HCT116 (cell line): ENCODE results near the gene RHCG. TPM values are rescaled to one million over a fixed set of nuclear protein-coding genes. Genes with fewer than 3 reads are reported as not detected.

Experiments
- ATAC-seq: fragments of 200-7000 bp; cut with Tn5 transposase; 2 replicates; pipeline ENCODE4 v1.9.1; 2020; ENCODE audit warnings: mild to moderate bottlenecking, moderate library complexity
- BruUV-seq: library from RNA; stranded (reverse); fragments of 400-500 nt; replicated peaks from 2 replicates; lab custom pipeline; 2021; lab: Mats Ljungman, UMichigan
- CTCF ChIA-PET: fragments of 300-600 bp; sonication (Branson Sonifier 250); formaldehyde crosslinking; loops from one replicate; lab custom pipeline; 2021; ENCODE audit warnings: antibody characterized with exemption; lab: Charles Lee
- POLR2A ChIA-PET: fragments of 300-600, 350-600 bp; sonication (Branson Sonifier 250); formaldehyde crosslinking; loops from one replicate; lab custom pipeline; 2021; ENCODE audit warnings: antibody characterized with exemption; lab: Charles Lee
- RAD21 ChIA-PET, 2 experiments: fragments of 300-600 bp; sonication (Branson Sonifier 250); formaldehyde crosslinking; loops; one replicate each; lab custom pipeline; 2023; ENCODE audit warnings: low total read pairs in 2 of 2; ENCODE audit not compliant: uncharacterized antibody in 2 of 2, unreplicated experiment in 2 of 2, low non-redundant PET in 1 of 2; lab: Charles Lee
- DNase-seq: peaks from one replicate; pipeline ENCODE4 v3.0.0-alpha.2; 2010; ENCODE audit warnings: low read depth, low spot score
- H2AFZ ChIP-seq: fragments of 200-600 bp; shearing (Covaris generic), sonication (generic); 2 replicates; pipeline ENCODE4 v1.6.1; 2017; ENCODE audit warnings: low read depth, mixed run types, mixed read lengths, antibody characterized with exemption, low read length; ENCODE audit not compliant: poor library complexity, severe bottlenecking
- H3K27ac ChIP-seq: 2 replicates; pipeline ENCODE4 v1.5.1; 2012; ENCODE audit warnings: low read depth, low read length
- H3K27me3 ChIP-seq: fragments of 200-600 bp; sonication (generic); 2 replicates; pipeline ENCODE4 v1.6.1; 2016; ENCODE audit warnings: mixed run types, low read length, mixed read lengths; ENCODE audit not compliant: insufficient read depth
- H3K36me3 ChIP-seq, 2 experiments: fragments of 200-500 bp in 1 of 2; fragments of 200-600 bp in 1 of 2; sonication (Bioruptor generic) in 1 of 2; sonication (generic) in 1 of 2; 2 replicates each; pipeline versions ENCODE4 v1.5.1 to v1.6.1; 2014 to 2016; ENCODE audit warnings: low read length in 2 of 2, inconsistent platforms in 1 of 2, mixed read lengths in 1 of 2, mixed run types in 1 of 2; ENCODE audit not compliant: insufficient read depth in 2 of 2, control insufficient read depth in 1 of 2
- H3K4me1 ChIP-seq, 2 experiments: fragments of 200-600 bp in 1 of 2; sonication (generic) in 1 of 2; 2 replicates each; pipeline versions ENCODE4 v1.5.1 to v1.6.1; 2012 to 2017; ENCODE audit warnings: low read length in 2 of 2, inconsistent platforms in 1 of 2, mild to moderate bottlenecking in 1 of 2, mixed read lengths in 1 of 2, mixed run types in 1 of 2, moderate library complexity in 1 of 2; ENCODE audit not compliant: insufficient read depth in 2 of 2, control insufficient read depth in 1 of 2
- H3K4me2 ChIP-seq: fragments of 200-600 bp; sonication (generic); 2 replicates; pipeline ENCODE4 v1.6.1; 2017; ENCODE audit warnings: mixed run types, low read length, mixed read lengths
- H3K4me3 ChIP-seq, 2 experiments: fragments of 200-600 bp in 1 of 2; sonication (generic) in 1 of 2; replicated peaks in 1 of 2; 2 replicates each; pipeline ENCODE4 v1.5.1; 2011 to 2016; ENCODE audit warnings: low read length in 2 of 2, control low read depth in 1 of 2, low read depth in 1 of 2, mild to moderate bottlenecking in 1 of 2, mixed read lengths in 1 of 2, mixed run types in 1 of 2
- H3K79me2 ChIP-seq: fragments of 200-600 bp; sonication (generic); 2 replicates; pipeline ENCODE4 v1.6.1; 2017; ENCODE audit warnings: mild to moderate bottlenecking, mixed run types, low read length, moderate library complexity, mixed read lengths; ENCODE audit not compliant: insufficient read depth
- H3K9ac ChIP-seq: fragments of 200-600 bp; sonication (generic); 2 replicates; pipeline ENCODE4 v1.6.1; 2016; ENCODE audit warnings: low read length, mixed read lengths
- H3K9me2 ChIP-seq: fragments of 200-600 bp; sonication (generic), shearing (Covaris generic); 2 replicates; pipeline ENCODE4 v1.6.1; 2017; ENCODE audit warnings: mixed run types, mild to moderate bottlenecking, moderate library complexity; ENCODE audit not compliant: insufficient read depth
- H3K9me3 ChIP-seq, 2 experiments: fragments of 200-500 bp in 1 of 2; fragments of 200-600 bp in 1 of 2; sonication (Bioruptor generic) in 1 of 2; sonication (generic) in 1 of 2; 2 replicates each; pipeline ENCODE4 v1.6.1; 2014 to 2017; ENCODE audit warnings: low read length in 2 of 2, mixed read lengths in 2 of 2, inconsistent platforms in 1 of 2, low read depth in 1 of 2, mild to moderate bottlenecking in 1 of 2, mixed run types in 1 of 2, moderate library complexity in 1 of 2; ENCODE audit not compliant: control insufficient read depth in 1 of 2, insufficient read depth in 1 of 2
- H4K20me1 ChIP-seq: fragments of 200-600 bp; sonication (generic), shearing (Covaris generic); 2 replicates; pipeline ENCODE4 v1.6.1; 2017; ENCODE audit warnings: mixed run types, mild to moderate bottlenecking, moderate library complexity; ENCODE audit not compliant: insufficient read depth
- CBX3 ChIP-seq: IDR thresholded peaks from 2 replicates; pipeline ENCODE4 v1.6.1; 2012; ENCODE audit warnings: low read depth
- CEBPB ChIP-seq: IDR thresholded peaks from 2 replicates; pipeline ENCODE4 v1.6.1; 2012; ENCODE audit warnings: low read depth
- EGR1 ChIP-seq: IDR thresholded peaks from 2 replicates; pipeline ENCODE4 v1.6.1; 2012; ENCODE audit warnings: low read depth
- EZH2 ChIP-seq: fragments of 200-600 bp; sonication (generic); IDR thresholded peaks from 2 replicates; pipeline ENCODE4 v1.6.1; 2017; ENCODE audit warnings: antibody characterized with exemption, mixed run types
- FOSL1 ChIP-seq: IDR thresholded peaks from 2 replicates; pipeline ENCODE4 v1.6.1; 2012; ENCODE audit warnings: low read depth
- JUND ChIP-seq: IDR thresholded peaks from 2 replicates; pipeline ENCODE4 v1.6.1; 2012
- RAD21 ChIP-seq: IDR thresholded peaks from 2 replicates; pipeline ENCODE4 v1.6.1; 2012; ENCODE audit warnings: low read depth, mild to moderate bottlenecking
- SIN3A ChIP-seq: IDR thresholded peaks from 2 replicates; pipeline ENCODE4 v1.6.1; 2012; ENCODE audit warnings: low read depth
- SP1 ChIP-seq: IDR thresholded peaks from 2 replicates; pipeline ENCODE4 v1.6.1; 2012; ENCODE audit warnings: low read depth
- SRF ChIP-seq: IDR thresholded peaks from 2 replicates; pipeline ENCODE4 v1.6.1; 2012; ENCODE audit warnings: low read depth
- TCF7L2 ChIP-seq: IDR thresholded peaks from 2 replicates; pipeline ENCODE4 v1.7.0; 2011; ENCODE audit warnings: borderline replicate concordance, inconsistent platforms; ENCODE audit not compliant: insufficient read depth, insufficient read length; ENCODE audit errors: extremely low read depth
- YY1 ChIP-seq: IDR thresholded peaks from 2 replicates; pipeline ENCODE4 v1.6.1; 2011; ENCODE audit warnings: low read length, low read depth, moderate library complexity, mild to moderate bottlenecking; ENCODE audit not compliant: insufficient replicate concordance; ENCODE audit errors: extremely low read depth
- ZFX ChIP-seq: fragments of 450-650 bp; IDR thresholded peaks from 2 replicates; pipeline ENCODE4 v1.6.1; 2017
- ZNF274 ChIP-seq: fragments of 200-500 bp; sonication (Bioruptor generic); IDR thresholded peaks from 2 replicates; pipeline ENCODE4 v1.6.1; 2014; ENCODE audit warnings: mild to moderate bottlenecking, low read depth, low read length, inconsistent platforms
- intact Hi-C: fragments of 100-400 bp; cut with micrococcal nuclease; formaldehyde crosslinking; loops from 2 replicates; pipeline ENCODE4 v1.10.0; 2022
- total RNA-seq: library from RNA; stranded (reverse); gene quantifications from one replicate; pipeline ENCODE4 v1.2.1, GENCODE V29; 2021; ENCODE audit not compliant: unreplicated experiment
- TF ChIP-seq, protein P1 (sequence below): IDR thresholded peaks from 2 replicates; pipeline ENCODE4 v1.6.1; 2012
- TF ChIP-seq, protein P2 (sequence below): IDR thresholded peaks from 2 replicates; pipeline ENCODE4 v1.6.1; 2012; ENCODE audit warnings: low read depth
- TF ChIP-seq, protein P3 (sequence below), 3 experiments: fragments of 200-600 bp in 1 of 3; sonication (generic) in 1 of 3; IDR thresholded peaks in 2 of 3; conservative IDR thresholded peaks in 1 of 3; 2 replicates each; pipeline ENCODE4 v1.5.1; 2012 to 2017; ENCODE audit warnings: low read depth in 2 of 3, low read length in 2 of 3, antibody characterized with exemption in 1 of 3, borderline replicate concordance in 1 of 3, control low read depth in 1 of 3, mild to moderate bottlenecking in 1 of 3, mixed read lengths in 1 of 3, mixed run types in 1 of 3, moderate library complexity in 1 of 3; ENCODE audit not compliant: insufficient read depth in 1 of 3

RHCG gene
- total RNA-seq, 1 experiment from 2014 or later: not detected

DNA sequence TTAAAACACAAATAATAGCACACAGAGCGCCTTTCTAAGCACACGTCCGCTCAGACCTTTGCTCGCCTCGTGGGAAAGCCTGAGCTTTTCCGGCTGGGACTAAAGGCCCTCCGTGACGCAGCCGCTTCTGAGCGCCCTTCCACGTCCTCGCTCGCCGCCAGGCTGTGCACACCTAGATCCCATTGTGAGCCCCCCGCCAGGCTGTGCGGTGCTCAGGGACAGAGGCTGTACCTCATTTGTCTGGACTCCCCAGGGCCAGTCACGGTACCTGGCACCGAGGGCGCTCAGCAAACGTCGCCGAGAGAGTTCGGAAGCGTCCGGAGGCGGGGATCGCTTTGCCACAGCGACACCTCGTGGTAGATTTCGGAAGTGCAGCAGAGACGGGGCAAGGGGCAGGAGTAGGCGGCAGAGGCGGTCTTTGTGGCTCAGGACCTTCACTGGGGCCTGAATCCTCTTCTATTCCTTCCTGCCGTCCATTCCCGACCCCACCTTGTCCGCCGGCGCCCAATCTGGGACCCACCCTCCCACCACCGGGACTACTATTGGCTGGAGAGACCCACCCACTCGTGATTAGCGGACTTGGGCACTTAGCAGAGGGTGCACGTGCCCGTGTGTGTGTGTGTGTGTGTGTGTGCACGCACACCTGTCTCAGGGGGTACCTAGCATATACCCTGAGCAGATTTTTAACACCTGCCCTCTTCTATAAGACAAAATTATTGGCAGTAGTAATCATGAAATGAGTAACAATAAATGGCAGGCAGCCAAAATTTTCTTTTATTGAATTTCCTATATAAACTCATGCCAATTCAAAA lies 65.6 kb downstream of the RHCG start (continued):
- TF ChIP-seq SP1 (no peak), CBX3 (no peak), ZFX (no peak), ZNF274 (no peak)
- TF ChIP-seq, protein P1, sequence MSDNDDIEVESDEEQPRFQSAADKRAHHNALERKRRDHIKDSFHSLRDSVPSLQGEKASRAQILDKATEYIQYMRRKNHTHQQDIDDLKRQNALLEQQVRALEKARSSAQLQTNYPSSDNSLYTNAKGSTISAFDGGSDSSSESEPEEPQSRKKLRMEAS: peak; percentile 49; the same call in 1 of the 2 replicates

DNA sequence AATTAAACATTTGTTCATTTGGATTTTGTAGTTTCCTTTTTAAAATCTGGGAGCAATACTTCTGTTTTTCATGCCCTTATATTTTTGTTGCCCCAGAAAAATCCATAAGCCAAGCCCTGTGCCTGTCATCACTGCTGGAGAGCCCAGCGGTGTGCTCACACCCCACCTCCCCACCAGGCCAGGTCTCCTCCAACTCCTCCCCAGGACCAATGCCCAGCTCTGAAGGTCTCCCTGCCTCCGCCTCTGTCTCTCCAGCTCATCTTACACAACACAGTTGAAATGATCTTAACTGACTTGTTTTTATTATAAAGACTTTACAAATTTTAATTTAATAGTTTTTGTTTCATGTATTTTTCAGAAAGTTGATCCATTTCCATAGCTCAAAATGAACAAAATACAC lies 66.4 kb downstream of the RHCG start:
- no peaks in the 10 kb centered on the region for H4K20me1 ChIP-seq
- ChIA-PET CTCF (interaction anchor here (0.9 to 2.4 kb wide), 9 partner anchors 10 to 74 kb away, joined by 3 to 46 read pairs (median 4); no protein-coding TSS in a partner anchor), POLR2A (no interaction called here), RAD21 (interaction anchor here (0.6 to 1.4 kb wide), 2 partner anchors 12 to 71 kb away, joined by 3 to 6 read pairs; no protein-coding TSS in a partner anchor)
- peak overlapping the region; percentile 39 to 52 for H3K4me3 ChIP-seq
- peak overlapping the region; percentile 96 for H2AFZ ChIP-seq
- no peak for DNase-seq
- H3K79me2 ChIP-seq: no peaks in the 10 kb centered on the region
- H3K4me1 ChIP-seq: peaks cover 4 to 13% of the 10 kb centered on the region in 2 experiments; a peak in 2 of 4 replicates
- no peak overlapping the region for H3K27ac ChIP-seq
- ATAC-seq: no peak
- intact Hi-C loops: loop anchor here (1.0 kb wide), 2 partner anchors 14 to 72 kb away; no protein-coding TSS in a partner anchor
- no TSS peak for BruUV-seq
- no peaks in the 10 kb centered on the region for H3K9me3 ChIP-seq
- no peaks in the 10 kb centered on the region for H3K36me3 ChIP-seq
- no peaks in the 10 kb centered on the region for H3K9me2 ChIP-seq
- peak overlapping the region; percentile 77 for H3K4me2 ChIP-seq
- H3K27me3 ChIP-seq: no peaks in the 10 kb centered on the region
- peak overlapping the region; percentile 46; the same call in 1 of the 2 replicates for H3K9ac ChIP-seq
- TF ChIP-seq RAD21 (no peak), YY1 (no peak), ZNF274 (no peak), EGR1 (no peak), SRF (no peak), EZH2 (no peak), JUND (no peak), SP1 (no peak), FOSL1 (no peak), CBX3 (no peak), SIN3A (no peak), TCF7L2 (no peak), ZFX (no peak), CEBPB (no peak)
- TF ChIP-seq, protein P2, sequence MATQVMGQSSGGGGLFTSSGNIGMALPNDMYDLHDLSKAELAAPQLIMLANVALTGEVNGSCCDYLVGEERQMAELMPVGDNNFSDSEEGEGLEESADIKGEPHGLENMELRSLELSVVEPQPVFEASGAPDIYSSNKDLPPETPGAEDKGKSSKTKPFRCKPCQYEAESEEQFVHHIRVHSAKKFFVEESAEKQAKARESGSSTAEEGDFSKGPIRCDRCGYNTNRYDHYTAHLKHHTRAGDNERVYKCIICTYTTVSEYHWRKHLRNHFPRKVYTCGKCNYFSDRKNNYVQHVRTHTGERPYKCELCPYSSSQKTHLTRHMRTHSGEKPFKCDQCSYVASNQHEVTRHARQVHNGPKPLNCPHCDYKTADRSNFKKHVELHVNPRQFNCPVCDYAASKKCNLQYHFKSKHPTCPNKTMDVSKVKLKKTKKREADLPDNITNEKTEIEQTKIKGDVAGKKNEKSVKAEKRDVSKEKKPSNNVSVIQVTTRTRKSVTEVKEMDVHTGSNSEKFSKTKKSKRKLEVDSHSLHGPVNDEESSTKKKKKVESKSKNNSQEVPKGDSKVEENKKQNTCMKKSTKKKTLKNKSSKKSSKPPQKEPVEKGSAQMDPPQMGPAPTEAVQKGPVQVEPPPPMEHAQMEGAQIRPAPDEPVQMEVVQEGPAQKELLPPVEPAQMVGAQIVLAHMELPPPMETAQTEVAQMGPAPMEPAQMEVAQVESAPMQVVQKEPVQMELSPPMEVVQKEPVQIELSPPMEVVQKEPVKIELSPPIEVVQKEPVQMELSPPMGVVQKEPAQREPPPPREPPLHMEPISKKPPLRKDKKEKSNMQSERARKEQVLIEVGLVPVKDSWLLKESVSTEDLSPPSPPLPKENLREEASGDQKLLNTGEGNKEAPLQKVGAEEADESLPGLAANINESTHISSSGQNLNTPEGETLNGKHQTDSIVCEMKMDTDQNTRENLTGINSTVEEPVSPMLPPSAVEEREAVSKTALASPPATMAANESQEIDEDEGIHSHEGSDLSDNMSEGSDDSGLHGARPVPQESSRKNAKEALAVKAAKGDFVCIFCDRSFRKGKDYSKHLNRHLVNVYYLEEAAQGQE: no peak
- TF ChIP-seq, protein P3, sequence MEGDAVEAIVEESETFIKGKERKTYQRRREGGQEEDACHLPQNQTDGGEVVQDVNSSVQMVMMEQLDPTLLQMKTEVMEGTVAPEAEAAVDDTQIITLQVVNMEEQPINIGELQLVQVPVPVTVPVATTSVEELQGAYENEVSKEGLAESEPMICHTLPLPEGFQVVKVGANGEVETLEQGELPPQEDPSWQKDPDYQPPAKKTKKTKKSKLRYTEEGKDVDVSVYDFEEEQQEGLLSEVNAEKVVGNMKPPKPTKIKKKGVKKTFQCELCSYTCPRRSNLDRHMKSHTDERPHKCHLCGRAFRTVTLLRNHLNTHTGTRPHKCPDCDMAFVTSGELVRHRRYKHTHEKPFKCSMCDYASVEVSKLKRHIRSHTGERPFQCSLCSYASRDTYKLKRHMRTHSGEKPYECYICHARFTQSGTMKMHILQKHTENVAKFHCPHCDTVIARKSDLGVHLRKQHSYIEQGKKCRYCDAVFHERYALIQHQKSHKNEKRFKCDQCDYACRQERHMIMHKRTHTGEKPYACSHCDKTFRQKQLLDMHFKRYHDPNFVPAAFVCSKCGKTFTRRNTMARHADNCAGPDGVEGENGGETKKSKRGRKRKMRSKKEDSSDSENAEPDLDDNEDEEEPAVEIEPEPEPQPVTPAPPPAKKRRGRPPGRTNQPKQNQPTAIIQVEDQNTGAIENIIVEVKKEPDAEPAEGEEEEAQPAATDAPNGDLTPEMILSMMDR (IDR thresholded peaks at IDR 0.05 in 2 of 3, conservative IDR thresholded peaks at IDR 0.05 in 1 of 3; ENCODE audit: borderline replicate concordance in 1 of 3, insufficient read depth in 1 of 3, low read depth in 2 of 3, low read length in 2 of 3): no peak
